HG02588 (cell line): ENCODE results near the gene CASK.
"Not testable (repeated sequence)": the region's sequence is repeated elsewhere in the genome, so short reads cannot be mapped to it uniquely, and the experiment has no call there.

ENCODE experiments used
- ATAC-seq: cut with Tn5 transposase; IDR thresholded peaks from one replicate; pipeline ENCODE4 v1.9.1; 2021; ENCODE audit warnings: mild to moderate bottlenecking, moderate library complexity; ENCODE audit not compliant: unreplicated experiment

The CASK gene

GRCh38 chrX:41703574-41704029 is 219.8 kb downstream of the CASK start:
- no peak for ATAC-seq

- ATAC-seq, result no peak
Measured at GRCh38 chrX:41695426-41695825, 227.9 kb downstream of the CASK start.

DNA sequence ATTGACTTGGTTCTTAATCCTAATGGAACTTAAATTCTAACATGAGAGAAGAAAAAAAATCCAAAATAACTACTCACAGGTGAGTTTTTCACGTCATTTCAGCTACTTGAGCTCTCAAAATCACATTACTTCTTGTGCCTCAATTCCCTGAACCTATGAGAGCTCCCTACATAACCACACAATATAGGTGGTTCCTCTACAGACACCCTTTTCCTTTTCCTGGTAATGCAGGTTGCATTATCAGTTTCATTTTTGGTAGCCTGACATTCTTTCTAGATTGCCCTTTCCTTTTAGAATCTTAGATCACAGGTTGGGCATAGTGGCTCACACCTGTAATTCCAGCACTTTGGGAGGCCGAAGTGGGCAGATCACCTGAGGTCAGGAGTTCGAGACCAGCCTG is 230.3 kb downstream of the CASK start:
- no peak for ATAC-seq

- no peak for ATAC-seq
Measured at GRCh38 chrX:41692162-41692749, 231.1 kb downstream of the CASK start.

- no peak for ATAC-seq
Measured at GRCh38 chrX:41689711-41690110, 233.6 kb downstream of the CASK start.

- ATAC-seq, result no peak
Measured at GRCh38 chrX:41688835-41689234, 234.5 kb downstream of the CASK start, which contains the start of gene GPR34. TSS of gene GPR34 (plus strand) at chrX:41688973. CDS start at chrX:41695634, 6,661 bp downstream.

DNA sequence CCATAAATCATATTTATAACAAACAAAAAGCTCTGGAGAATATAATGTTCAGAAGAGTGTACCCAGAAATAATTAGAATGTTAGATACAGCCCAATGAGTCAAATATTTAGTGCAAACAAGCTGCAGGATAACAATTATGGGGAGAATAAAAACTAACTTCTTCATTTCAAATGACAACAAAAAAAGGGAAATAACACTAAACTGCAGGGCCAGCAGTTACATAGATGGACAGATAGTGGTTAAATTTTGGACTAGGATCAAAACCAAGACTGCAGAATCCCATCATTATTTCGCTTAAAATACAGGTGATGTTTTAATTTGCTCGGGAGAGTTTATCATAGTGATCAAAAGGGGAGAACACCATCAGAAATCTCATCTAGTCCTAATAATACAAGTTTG is 235.2 kb downstream of the CASK start:
- no peak for ATAC-seq

DNA sequence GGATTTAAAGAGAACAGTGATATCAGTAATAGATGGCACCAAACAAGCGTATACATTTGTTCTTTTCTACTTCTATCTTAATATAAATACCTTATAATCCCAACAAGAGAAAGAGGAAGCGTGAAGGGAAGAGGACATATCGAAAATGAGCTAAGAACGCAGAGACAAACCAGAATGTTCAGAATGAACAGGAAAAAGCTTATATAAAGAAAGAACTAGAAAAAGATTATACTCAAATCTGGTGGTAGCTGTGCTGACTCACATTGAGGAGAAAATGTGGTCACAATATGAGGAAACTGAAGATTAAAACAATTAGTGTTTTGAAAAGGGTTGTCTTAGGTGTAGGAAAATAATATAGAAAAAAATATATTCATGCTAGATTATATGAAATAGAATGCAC is 236.6 kb downstream of the CASK start:
- ATAC-seq, result no peak

DNA sequence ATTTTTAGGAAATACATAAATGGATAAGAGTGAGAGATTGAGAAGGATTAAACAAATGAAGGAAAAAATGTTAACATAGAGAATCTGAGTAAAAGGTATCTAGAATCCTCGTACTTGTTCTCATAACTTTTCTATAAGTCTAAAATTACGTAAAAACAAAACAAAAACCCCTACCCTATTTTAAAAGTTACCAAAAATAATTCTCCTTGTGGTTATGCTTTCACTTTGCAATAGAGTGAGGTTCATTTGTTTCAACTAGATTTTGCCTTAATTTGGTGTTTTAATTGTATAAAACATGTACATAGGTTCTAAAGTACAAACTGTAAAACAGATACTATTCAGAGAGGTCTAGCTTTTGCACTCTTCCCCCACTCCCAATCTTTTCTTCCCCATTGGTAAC is 238.4 kb downstream of the CASK start:
- ATAC-seq, result no peak

- ATAC-seq, result no peak
Measured at GRCh38 chrX:41684138-41684537, 239.2 kb downstream of the CASK start.

DNA sequence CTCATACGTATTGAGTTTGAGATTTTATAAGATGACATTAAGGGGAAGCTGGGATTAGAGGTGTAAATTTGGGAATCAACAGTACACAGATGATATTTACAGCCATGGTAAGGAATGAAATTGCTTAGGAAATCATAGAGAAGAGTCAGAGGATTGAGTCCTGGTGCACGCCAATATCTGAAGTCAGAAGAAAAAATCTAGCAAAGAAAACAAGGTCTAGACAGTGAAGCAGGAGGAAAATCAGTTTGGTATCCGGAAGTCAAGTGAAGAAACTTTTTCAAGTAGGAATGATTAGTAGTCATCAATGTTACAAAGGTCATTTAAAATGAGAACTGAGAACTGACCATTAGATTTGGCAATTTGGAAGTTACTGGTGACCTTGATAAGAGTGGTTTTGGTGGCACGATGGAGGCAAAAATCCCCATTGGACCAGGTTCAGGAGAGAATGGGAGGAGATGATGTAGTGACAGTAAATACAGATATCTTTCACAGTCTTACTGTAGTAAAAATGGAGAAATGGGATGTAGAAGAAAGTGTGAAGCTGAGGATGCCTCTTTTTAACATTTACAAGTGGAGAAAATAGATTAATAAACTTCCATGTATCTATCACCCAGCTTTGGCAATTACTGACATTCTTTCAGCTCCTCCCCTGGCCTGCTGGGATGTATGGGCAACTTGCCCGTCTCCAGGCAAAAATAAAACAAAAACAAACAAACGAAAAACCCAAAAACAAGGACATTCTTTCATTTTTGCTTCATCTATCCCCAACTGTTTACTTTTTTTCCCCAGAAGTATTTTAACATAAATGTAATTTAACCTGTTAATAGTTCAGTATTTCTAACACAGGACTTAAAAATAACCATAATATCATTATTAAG is 245.9 kb downstream of the CASK start:
- ATAC-seq, result no peak

- ATAC-seq, result not testable (repeated sequence)
Measured at GRCh38 chrX:41676361-41676760, 247.0 kb downstream of the CASK start.

- ATAC-seq, result no peak
Measured at GRCh38 chrX:41672643-41673042, 250.7 kb downstream of the CASK start.

GRCh38 chrX:41671082-41671481 is 252.3 kb downstream of the CASK start:
- ATAC-seq, result no peak

DNA sequence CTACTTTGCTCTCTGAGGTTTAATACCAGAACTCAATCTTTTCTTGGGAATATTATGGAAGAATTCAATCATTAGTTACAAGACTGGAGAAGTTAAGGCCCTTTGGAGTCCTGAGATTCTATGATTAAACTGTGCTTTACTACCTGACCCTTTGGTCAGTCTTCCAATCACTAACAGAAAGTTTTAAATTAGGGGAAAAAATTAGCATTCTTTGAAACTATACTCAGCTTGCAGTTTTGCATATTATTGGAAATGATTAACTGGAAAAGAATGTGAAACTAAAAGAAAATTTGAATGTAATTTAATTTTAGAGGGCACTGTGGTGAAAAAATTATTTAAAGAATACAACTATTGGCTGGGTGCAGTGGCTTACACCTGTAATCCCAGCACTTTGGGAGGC is 253.2 kb downstream of the CASK start:
- no peak for ATAC-seq

DNA sequence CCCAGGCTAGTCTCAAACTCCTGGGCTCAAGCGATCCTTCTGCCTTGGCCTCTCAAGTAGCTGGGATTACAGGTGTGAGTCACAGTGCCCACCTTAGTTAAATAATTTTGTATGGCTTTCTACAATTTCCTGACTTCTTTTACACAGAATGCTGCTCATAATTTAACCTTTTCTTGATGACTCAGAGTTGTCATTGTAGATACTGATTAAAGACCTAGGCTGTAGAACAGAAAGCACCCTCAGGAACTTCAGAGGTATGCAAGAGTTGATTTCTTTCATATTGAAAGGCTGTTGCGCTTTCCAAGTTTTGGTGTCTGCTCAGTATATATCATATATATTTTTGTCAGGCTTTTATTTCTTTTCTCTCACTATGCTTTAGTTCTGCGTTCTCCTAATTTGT is 255.7 kb downstream of the CASK start:
- no peak for ATAC-seq

DNA sequence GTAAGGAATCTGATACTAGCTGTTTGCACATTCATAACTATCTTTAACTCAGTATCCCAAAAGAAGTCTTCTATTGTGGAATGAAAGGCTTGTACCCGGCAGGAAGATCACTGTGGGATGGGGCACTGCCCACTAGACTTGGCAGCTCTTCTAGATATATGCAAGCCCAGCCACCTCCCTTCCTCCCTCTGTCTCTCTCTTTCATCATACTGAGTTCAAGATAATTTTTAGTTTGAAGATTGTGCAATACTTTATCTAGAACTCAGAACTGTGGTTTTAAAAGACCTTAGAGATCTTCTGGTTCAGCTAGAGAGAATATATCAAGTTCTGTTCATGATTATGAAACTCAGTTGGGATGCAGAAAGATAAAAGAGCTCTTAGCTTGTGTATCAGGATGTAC is 257.1 kb downstream of the CASK start:
- no peak for ATAC-seq

- no peak for ATAC-seq
Measured at GRCh38 chrX:41665686-41666085, 257.7 kb downstream of the CASK start.

DNA sequence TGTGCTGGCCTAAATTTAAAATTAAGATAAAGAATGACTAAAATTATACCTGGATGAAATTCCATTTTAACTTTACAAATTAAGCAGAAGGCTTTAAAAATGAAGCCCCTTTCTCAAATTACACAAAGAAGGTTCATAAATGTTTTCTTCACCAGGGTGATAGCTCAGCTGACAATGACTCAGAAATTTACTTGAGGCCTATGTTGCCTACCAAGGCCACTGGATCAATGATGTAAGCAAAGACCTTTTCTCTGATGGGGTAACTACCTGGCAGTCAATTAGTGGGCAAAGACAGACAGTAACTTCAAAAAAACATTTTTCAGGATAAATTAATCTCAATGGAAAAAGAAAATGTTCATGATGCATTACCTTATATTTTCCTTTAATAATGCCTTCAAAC is 258.4 kb downstream of the CASK start:
- ATAC-seq, result no peak

- peak; percentile 88 for ATAC-seq
Measured at GRCh38 chrX:41664375-41664901, 258.9 kb downstream of the CASK start.

GRCh38 chrX:41661366-41662095 is 261.8 kb downstream of the CASK start:
- ATAC-seq, result no peak
